T47D (cell line): ENCODE measurements around the gene KCNJ9.
A peak's percentile ranks its signal among the peaks of the same experiment; 100 is the strongest.

Experiments used
- DNase-seq, 2 experiments: peaks; one replicate each; pipeline versions ENCODE4 v3.0.0 to v3.0.0-alpha.2; 2011 to 2012; ENCODE audit warnings: low read depth in 1 of 2, low spot score in 1 of 2
- JUND ChIP-seq: IDR thresholded peaks from 2 replicates; pipeline ENCODE4 v1.6.1; 2012; ENCODE audit warnings: low read depth
- in situ Hi-C: cut with HindIII; loops from 2 replicates; pipeline ENCODE4 v1.10.0; 2016; ENCODE audit warnings: low sequenced_read_pairs, low pct_unique_long_range_greater_than_20kb

The KCNJ9 gene

DNA sequence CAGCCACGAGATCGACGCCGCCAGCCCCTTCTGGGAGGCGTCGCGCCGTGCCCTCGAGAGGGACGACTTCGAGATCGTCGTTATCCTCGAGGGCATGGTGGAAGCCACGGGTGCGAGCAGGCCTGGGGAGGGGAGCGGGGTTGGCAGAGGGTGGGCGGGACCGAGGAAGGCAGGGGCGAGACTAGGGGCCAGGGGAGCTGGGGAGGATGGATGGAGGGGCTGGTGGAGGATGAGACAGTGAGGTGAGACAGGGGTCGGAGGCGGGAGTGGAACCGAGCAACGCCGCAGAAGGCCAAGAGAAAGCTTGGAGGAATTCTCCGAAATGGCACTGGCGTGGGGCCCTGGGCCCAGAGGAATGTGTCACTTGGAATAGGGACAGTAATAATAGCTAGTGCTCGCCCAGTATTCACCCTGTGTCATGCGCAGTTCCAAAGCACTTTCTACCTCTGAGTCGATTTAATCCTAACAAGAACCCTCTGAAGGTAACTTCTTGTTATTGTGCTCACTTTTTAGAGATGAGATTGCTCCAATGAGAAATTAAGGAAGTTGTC, 3.5 kb downstream of the KCNJ9 start:
- in situ Hi-C loops, result no loop called here
- TF ChIP-seq JUND, result no peak
- no peak for DNase-seq

DNA sequence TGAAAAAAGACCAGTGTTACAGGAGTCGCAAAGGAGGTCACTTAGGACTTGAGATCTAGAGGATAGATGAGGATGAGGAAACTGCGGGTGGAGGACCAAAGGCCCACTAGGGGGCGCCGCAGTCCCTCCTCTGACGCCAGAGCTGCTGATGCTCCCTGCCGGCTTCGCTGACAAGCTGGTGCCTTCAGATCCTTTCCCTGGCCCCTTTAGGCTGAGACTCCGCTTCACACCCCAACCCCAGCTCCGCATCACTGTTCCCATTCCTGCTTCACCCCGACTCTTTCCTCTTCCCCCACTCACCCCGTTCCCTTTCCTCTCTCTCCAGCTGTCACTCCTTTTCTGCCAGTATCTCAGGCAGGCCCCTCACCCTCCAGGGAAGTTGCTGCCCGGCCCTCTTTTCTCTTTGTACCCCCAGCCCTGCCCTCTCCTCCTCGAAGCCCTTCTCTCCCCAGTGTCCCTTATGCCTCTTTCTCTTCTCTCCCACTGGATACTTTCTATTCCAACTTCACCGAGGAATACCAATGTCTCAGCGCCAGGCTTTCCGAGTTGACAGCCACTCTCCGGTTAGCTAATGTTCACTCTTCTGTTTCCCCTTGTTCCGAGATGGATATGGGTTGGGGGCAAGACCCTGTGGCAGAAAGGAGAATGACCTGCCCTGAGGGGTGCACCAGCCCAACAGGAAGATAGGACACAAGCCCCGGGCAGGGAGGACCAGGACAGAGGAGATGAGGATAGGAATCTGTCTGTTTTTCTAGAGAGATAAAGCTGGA, 4.5 kb downstream of the KCNJ9 start:
- in situ Hi-C loops, result no loop called here
- peak; percentile 78 to 96 for DNase-seq
- no peak for TF ChIP-seq JUND

DNA sequence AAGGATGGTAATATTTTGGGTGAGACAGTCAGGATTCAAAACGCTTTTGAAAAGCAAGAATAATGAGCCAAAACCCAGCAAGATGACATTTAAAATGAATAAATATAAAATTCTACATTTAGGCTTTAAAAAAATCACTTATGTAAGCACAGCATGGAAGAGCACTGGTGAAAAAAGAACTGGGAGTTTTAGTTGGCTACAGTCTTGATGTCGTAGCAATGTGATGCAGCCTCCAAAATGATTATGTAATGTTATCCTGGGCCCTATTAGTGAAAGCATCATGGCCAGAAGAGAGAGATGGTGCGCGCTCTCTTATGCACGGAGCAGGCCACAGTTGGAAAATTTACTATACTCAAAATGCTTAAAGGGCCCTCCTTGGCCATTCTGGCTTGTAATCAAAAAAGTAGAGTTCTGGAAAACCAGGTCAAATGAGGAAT, 5.1 kb downstream of the KCNJ9 start:
- in situ Hi-C loops, result no loop called here
- no peak for TF ChIP-seq JUND
- no peak for DNase-seq

DNA sequence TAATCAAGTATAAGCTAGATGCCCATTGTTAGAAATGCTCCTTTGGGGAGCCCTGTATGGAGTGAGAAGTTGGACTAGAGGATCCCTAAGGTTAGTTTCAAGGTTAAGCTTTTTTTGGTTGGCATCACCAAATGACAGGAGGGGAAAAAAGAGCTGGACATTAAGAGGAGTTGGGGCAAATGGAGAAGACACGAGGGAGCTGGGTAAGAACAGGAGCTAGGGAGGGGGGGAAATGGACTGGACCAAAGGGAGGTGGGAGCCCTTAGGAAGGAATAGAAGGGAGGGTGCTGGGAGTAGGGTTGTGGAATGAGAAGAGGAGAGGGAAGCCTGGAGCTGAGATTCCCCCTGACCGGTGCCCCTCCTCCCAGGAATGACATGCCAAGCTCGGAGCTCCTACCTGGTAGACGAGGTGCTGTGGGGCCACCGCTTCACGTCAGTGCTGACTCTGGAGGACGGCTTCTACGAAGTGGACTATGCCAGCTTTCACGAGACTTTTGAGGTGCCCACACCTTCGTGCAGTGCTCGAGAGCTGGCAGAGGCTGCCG, 5.9 kb downstream of the KCNJ9 start:
- in situ Hi-C loops, result no loop called here
- no peak for TF ChIP-seq JUND
- no peak for DNase-seq

DNA sequence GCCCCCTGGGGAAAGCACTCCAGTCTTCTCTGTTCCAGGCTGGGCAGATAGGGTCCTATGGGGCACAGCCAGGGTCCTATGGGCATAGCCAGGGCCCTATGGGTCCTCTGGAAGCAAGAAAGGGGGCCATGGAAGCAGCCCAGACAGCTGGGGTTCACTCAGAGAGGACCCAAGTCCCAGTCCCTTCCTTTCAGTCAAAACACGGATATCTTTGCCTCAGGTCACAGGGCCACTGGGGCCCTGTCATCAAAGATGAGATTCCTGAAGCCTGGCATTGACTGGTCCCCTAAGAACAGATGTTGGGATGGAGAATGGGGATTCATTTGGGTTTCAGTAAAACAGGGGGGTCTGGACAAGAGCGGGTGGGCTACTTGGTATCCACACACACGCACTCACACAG, 8.5 kb downstream of the KCNJ9 start:
- in situ Hi-C loops, result no loop called here
- DNase-seq, result no peak
- TF ChIP-seq JUND, result no peak

DNA sequence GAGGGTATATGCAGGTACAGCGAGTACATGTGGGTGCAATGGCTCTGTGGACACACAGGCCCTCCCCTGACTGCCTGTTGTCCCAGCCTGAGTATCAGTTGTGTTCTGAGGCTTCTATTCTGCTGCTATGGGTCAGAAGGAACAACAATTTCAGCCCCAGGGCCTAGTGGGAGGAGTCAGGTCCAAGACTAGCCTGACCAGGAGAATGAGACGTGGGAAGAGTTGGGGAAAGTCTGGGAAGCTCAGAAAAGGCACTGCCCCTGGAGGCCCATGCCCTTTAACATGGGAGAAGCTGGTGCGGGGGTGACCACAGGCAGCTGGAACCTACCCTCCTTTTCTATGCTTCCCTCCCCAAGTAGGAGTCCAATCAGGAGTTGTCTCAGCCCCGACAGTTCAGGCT, 9.4 kb downstream of the KCNJ9 start:
- no peak for TF ChIP-seq JUND
- in situ Hi-C loops, result no loop called here
- DNase-seq, result peak; percentile 65 to 75

DNA sequence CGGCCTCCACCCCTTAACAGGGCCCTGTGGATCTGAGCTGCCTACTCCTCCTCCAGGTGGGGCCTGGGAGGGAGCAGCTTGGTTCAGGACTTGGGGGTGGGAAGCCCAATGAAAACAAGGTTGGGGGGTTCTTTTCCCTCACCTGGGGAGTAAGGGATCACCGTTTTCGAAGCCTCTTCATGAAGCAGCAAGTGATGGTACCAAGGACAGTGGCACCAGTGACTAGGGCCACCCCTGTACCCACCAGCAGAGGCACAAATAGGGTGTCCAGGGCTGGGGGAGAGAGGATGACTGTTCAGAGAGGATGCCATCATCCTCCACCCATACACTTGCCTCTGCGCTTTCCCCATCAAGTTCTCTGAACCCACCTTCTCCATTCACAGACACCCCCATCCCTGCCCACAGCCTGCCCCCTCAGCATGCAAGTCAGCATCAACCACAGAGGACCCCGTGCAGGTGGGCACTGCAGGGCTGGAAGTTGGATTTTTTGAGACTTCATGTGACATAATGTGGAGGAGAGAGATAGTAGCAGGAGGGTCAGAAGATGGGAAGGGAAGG, 10.4 kb downstream of the KCNJ9 start:
- DNase-seq, result no peak
- no peak for TF ChIP-seq JUND
- in situ Hi-C loops, result no loop called here

DNA sequence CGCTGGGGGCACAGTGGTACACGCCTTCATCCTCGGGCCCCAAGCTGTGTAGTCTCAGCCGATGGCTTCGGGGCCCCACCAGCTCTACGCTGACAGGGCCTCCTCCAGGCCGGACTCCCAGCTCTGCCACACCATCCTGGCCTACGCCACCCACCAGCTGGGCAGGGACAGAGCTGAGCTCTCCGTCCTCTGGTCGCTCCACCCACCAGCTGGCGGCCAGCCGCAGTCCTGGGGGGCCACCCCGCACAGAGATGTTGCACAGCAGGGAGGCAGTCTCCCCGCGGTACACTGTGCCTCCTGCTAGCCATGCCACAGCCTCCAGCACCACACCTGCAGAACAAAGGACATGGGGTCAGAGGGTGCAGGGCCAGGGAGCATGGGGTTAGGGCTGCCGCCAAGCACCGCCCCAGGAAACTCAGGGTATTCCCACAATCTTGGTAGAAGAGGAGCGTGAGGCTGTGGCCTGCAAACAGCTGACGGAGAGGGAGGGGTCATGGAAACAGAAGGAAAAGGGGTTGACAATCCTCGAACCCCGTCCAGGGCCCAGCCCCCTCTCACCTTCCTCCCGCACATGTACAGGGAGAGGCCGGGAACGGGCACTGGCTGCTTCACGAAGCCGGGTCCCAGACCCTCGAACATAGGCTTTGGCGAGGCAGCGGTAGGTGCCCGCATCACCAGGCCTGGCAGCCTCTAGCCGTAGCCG, 11.2 kb downstream of the KCNJ9 start:
- no peak for TF ChIP-seq JUND
- in situ Hi-C loops, result no loop called here
- DNase-seq, result no peak

DNA sequence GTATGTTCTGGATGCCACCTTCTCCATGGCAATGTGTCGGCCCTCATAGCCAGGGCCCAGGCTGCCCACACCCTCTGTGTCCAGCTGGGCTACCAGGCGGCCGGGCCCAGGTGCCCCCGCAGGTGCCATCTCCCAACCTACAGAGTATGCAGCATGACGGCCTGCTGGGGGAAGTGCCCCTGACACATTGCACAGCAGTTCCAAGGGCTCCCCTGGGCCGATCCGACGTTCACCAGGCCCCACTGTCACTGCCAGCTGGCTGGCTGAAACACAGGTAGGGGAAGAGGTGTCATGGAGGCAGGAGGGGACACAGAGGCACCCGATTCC, 11.7 kb downstream of the KCNJ9 start:
- in situ Hi-C loops, result no loop called here
- DNase-seq, result no peak
- TF ChIP-seq JUND, result no peak

DNA sequence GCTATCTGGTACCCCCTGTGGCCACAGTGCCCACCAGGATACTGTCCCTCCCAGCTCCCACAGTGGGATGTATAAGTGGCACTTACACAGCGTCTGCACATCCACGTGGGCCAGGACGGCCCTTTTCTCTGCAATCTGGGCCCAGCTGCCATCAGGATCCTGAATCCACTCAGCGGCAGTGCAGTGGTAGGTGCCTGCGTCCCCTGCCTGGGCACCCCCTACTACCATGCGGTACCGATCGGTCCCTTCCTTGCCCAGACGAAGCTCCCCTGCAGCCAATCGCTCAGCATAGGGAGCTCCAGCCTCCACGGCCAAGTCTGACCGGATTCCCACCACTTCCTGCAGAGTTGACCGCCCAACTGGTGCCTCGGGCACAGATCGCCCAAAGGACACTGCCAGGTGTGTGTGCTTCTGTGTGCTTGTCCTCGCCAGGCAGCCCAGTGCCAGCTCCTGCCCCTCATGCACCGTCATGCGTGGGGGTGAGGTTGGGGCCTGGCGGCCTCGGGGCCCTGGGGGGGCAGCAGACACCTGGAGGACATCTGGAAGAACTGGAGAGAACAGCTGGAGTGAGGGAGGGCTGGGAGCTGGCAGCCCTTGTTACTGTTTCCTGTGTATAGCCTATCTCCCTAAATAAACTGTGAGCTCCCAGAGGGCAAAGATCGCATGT, 12.4 kb downstream of the KCNJ9 start:
- TF ChIP-seq JUND, result no peak
- DNase-seq, result no peak
- in situ Hi-C loops, result no loop called here

DNA sequence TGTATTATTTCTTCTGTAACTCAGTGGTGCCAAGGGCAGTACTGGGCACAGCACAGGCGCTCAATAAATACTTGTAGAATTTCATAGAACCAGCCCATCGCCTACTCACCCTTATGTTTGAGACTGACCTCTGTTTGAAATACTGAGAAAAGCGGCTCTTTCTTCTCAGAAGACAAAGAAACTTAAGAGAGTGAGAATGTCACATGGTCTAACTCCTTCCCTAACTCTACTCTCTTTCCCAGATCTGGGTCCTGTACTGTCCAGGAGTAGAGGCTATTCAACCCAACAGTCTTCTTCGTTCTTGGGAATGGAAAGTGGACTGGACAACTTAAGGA, 12.9 kb downstream of the KCNJ9 start:
- in situ Hi-C loops, result no loop called here
- no peak for DNase-seq
- no peak for TF ChIP-seq JUND

DNA sequence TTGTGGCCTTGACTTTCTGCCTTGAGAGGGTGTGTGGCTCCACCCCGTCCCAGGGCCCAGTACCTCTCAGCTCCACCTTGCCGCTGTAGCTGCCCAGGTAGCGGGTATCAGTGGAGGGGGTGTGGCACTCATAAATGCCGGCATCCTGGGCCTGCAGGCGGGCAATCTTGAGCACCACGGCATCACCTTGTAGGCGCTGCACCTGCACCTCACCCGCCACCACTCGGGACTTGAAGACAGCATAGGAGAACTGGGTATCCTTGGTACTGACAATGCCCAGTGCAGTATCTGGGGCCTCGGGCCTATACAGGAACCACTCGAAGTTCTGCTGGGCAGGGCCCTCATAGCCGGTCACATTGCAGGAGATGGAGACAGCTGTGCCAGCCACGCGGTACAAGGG, 13.5 kb downstream of the KCNJ9 start:
- TF ChIP-seq JUND, result no peak
- DNase-seq, result no peak
- in situ Hi-C loops, result no loop called here
